Measurements from ENCODE around the gene LUC7L3.

GRCh38 chr17:50692448-50693035, 26.9 kb upstream of the LUC7L3 start:
- TF ChIP-seq CTCF (IDR thresholded peaks at IDR 0.05) (no peak), POLR2A (IDR thresholded peaks at IDR 0.05) (no peak)

Measured in thyroid gland (tissue), 4 donors.